Measurements from ENCODE around the gene CHMP1B.
"Not testable (repeated sequence)": the region's sequence is repeated elsewhere in the genome, so short reads cannot be mapped to it uniquely, and the experiment has no call there.

CHMP1B gene

GRCh38 chr18:11831921-11832320 lies 19.3 kb upstream of the CHMP1B start:
- H3K4me3 ChIP-seq (ENCODE audit: low read depth, low read length): no peak overlapping the region
- DNase-seq (ENCODE audit: low read depth): no peak

- DNase-seq (ENCODE audit: low read depth): no peak
- no peak overlapping the region for H3K4me3 ChIP-seq (ENCODE audit: low read depth, low read length)
Measured at GRCh38 chr18:11834772-11835171, 16.4 kb upstream of the CHMP1B start.

GRCh38 chr18:11839556-11839955 lies 11.7 kb upstream of the CHMP1B start:
- H3K4me3 ChIP-seq (ENCODE audit: low read depth, low read length): no peak overlapping the region
- no peak for DNase-seq (ENCODE audit: low read depth)

GRCh38 chr18:11840493-11840892 lies 10.7 kb upstream of the CHMP1B start:
- DNase-seq (ENCODE audit: low read depth): no peak
- H3K4me3 ChIP-seq (ENCODE audit: low read depth, low read length): no peak overlapping the region

DNA sequence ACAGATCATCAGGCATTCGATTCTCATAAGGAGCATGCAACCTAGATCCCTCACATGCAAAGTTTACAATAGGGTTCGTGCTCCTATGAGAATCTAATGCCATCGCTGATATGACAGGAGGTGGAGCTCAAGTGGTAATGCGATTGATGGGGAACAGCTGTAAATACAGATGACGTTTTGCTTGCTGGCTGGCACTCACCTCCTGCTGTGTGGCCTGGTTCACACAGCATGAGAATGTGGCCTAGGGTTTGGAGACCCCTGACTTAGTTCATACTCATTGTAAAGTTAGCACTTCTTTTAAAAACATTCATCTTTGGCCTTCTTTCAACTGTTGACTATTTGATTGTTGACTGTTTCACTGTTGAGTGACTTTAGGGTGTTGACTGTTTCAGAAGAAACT lies 8.7 kb upstream of the CHMP1B start:
- no peak for DNase-seq (ENCODE audit: low read depth)
- H3K4me3 ChIP-seq (ENCODE audit: low read depth, low read length): no peak overlapping the region

GRCh38 chr18:11844436-11844835 lies 6.8 kb upstream of the CHMP1B start:
- DNase-seq (ENCODE audit: low read depth): no peak
- no peak overlapping the region for H3K4me3 ChIP-seq (ENCODE audit: low read depth, low read length)

DNA sequence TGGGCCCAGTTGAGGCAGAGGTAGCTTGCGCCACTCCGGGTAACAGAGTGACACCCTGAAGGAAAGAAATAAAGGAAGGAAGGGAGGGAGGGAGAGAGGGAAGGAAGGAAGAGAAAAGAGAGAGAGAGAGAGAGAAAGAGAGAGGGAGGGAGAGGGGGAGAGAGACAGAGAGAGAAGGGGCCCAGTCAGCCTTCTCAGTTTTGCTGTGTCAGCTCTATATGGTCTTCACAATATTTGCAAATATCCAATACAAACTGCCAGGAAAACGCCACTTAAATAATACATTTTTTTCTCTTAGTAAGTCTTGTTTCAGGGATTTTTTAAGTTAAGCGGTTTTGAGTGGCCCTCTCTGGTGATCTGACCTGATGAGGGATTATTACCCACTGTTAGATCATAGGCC lies 5.6 kb upstream of the CHMP1B start:
- H3K4me3 ChIP-seq (ENCODE audit: low read depth, low read length): no peak overlapping the region
- no peak for DNase-seq (ENCODE audit: low read depth)

GRCh38 chr18:11847811-11848210 lies 3.4 kb upstream of the CHMP1B start:
- DNase-seq (ENCODE audit: low read depth): no peak
- H3K4me3 ChIP-seq (ENCODE audit: low read depth, low read length): no peak overlapping the region

- no peak for DNase-seq (ENCODE audit: low read depth)
- H3K4me3 ChIP-seq (ENCODE audit: low read depth, low read length): no peak overlapping the region
Measured at GRCh38 chr18:11849279-11849678, 1.9 kb upstream of the CHMP1B start.

DNA sequence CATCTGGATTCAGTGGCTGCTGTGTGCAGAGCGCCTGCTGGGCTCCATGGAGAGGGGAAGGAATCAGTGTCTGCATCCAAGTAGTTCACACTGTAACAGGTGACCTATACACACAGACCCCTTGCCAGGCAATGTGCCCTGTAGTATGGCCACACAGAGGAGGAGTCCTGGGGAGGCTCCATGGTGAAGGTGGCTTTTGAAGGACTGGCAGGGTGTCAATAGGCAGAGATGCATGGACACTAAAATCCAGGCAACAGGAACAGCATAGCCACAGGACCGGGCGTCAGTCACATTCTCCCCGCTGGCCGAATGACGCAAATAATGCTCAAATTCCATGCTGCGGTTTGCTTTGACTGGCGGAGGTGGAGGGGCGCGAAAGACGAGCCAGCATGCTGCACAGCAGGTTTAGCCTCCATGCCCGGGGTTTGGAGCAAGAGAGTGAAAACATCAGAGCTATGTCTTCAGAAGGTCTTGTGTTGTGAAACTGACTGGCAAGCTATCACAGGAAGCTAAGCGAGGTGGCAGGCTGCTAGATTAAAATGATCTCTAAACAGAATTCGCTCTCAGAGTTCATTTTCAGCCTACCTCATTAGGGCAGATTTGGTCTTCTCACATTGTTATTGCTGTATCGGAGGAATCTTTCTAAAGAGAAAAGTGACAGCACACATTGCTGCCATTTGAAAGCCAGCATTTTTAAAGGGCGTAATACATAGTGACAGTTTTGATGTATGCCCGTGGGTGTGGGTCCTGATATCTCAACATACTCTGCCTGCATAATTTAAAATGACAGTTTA lies 1.2 kb upstream of the CHMP1B start:
- H3K4me3 ChIP-seq (ENCODE audit: low read depth, low read length): peak overlapping the region; percentile 100
- peak; percentile 87 for DNase-seq (ENCODE audit: low read depth)

DNA sequence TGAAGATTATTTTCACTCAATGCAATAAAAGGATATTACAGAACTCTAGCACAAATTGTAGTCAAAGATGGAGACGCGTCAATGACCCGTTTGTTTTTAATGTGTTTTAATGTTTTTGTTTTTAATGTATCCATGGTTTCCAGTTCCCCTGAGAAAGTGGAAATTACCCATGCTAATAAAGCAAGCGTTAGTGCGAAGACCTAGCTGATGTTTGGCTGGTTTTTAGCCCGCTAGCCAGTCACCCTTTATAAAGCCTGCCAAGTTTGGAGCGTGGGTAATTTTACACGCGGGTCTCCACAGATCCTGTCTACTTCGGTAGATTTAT lies 430 bp upstream of the CHMP1B start:
- DNase-seq (ENCODE audit: low read depth): peak; percentile 39
- H3K4me3 ChIP-seq (ENCODE audit: low read depth, low read length): peak overlapping the region; percentile 100

- DNase-seq (ENCODE audit: low read depth): no peak
- peak overlapping the region; percentile 100 for H3K4me3 ChIP-seq (ENCODE audit: low read depth, low read length)
Measured at GRCh38 chr18:11851806-11852337, 659 bp downstream of the CHMP1B start.

- not testable (repeated sequence) for H3K4me3 ChIP-seq (ENCODE audit: low read depth, low read length); DNase-seq (ENCODE audit: low read depth)
Measured at GRCh38 chr18:11854554-11854953, 3.3 kb downstream of the CHMP1B start.

GRCh38 chr18:11857177-11857887 lies 6.1 kb downstream of the CHMP1B start:
- peak overlapping the region; percentile 28 for H3K4me3 ChIP-seq (ENCODE audit: low read depth, low read length)
- peak; percentile 100 for DNase-seq (ENCODE audit: low read depth)

- no peak overlapping the region for H3K4me3 ChIP-seq (ENCODE audit: low read depth, low read length)
- DNase-seq (ENCODE audit: low read depth): no peak
Measured at GRCh38 chr18:11859282-11859830, 8.1 kb downstream of the CHMP1B start.

DNA sequence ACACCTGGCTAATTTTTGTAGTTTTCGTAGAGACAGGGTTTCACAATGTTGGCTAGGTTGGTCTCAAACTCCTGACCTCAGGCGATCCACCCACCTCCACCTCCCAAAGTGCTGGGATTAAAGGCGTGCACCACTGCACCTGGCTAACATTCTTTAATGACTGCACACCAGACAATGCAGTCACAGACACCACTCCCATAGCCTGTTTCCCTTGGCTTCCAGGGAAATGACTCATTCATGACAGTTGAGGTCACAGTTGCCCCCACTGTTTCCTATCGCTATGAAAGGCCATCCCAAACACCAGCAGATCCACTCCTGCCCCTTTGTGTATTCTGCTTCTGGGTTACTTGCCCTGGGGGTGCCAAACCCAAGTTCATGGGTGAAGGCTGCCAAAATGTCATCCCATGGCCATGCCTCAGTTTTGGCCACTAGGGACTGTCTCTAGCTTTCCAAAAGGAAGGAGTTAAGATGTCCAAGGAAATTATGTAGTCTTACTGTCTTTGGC lies 8.7 kb downstream of the CHMP1B start:
- DNase-seq (ENCODE audit: low read depth): peak; percentile 45
- H3K4me3 ChIP-seq (ENCODE audit: low read depth, low read length): no peak overlapping the region

GRCh38 chr18:11860594-11861450 lies 9.6 kb downstream of the CHMP1B start:
- no peak overlapping the region for H3K4me3 ChIP-seq (ENCODE audit: low read depth, low read length)
- no peak for DNase-seq (ENCODE audit: low read depth)

DNA sequence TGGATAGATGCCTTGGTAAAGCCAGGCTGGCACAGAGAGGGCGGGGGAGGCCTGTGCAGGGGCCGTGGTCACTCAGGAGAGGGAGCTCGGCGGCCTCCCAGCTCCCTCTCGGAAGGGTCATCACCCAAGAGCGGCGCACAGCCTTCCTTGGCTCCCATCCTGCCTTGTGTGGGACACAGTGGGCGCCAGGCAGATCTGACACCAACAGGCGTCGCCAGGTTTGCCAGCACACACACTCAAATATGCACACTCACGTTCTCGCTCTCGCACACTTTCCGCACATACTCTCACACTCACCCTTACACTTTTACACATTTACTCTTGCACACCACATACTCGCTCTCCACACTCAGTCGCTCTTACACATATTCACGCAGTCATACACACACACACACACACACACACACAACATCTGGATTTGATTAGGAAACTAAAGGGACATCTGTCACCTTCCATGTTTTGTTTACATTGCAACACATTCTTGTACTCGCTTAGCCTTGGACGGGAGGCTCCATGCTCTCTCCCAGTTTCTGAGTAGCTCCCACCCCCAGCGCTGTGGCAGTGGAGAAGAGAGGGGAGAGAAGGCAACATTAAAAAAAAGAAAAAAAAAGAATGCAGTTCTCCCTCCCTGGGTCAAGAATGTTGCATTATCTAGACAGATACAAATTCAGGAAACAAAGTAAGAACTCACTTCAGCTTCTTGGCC lies 10.5 kb downstream of the CHMP1B start:
- no peak for DNase-seq (ENCODE audit: low read depth)

More for the DNA sequence above, 10.5 kb downstream of the CHMP1B start:
- no peak overlapping the region for H3K4me3 ChIP-seq (ENCODE audit: low read depth, low read length)

All from skeletal muscle cell (primary cell).